Central memory CD4-positive, alpha-beta T cell (primary cell): Measurements from ENCODE around the gene GPR37L1.
"Not testable (repeated sequence)": the region's sequence is repeated elsewhere in the genome, so short reads cannot be mapped to it uniquely, and the experiment has no call there.

Source experiments
- DNase-seq: peaks from one replicate; pipeline ENCODE4 v3.0.0; 2022

Gene GPR37L1

DNA sequence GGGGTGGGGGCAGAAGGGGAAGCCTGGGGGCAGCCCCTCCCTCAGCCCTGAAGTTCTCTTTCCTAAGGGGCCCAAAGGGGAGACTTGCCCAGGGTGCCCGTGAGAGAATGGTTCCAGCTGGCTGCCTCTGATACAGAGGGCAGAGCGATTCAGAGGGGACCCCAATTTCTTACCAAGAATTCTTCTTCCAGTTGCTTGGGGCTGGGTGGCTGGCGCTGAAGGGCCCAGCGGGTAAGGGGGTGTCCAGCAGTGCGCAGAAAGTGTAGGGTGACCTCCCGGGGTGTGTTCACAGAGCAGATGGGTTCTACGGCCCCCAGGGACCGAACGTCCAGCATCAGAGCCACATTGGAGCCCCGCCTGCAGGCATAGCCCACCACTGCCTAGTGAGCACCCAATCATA is 35.2 kb downstream of the GPR37L1 start:
- no peak for DNase-seq

DNA sequence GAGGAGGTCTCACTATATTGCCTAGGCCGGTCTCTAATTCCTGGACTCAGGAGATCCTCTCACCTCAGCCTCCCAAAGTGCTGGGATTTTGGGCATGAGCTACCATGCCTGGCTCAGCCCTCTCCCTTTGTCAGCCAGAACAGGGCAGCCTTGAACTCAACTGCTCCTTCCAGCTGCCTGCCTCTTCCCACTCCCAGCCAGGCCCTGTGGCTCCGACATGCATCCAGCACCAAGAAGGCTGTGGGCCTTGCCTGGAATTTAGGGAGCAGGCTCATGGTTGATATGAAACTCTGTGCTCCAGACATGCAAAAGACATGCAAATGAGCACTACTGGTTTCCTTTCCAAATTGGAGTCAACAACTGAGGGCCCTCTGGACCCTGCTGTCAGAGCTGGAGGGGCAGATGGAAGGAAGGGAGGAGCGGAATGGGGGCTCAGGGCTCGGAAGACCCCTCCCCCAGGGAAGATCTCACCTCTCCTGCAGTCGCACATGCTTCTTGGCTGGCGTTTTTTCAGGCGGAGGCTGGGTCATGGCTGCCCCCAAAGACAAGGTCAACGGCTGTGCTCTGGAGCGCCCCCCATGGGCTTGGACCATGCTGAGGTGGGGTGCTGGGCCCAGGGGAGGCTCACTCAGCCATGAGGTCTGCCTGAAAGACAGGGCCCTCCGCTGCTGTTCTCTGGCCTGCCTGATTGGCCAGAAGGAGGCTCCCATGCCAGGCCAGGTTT is 36.3 kb downstream of the GPR37L1 start:
- DNase-seq, result no peak

- no peak for DNase-seq
Observed at GRCh38 chr1:202159534-202160371, 37.0 kb downstream of the GPR37L1 start.

- peak; percentile 75 for DNase-seq
Observed at GRCh38 chr1:202160377-202160940, 37.7 kb downstream of the GPR37L1 start, which contains the start of gene PTPN7. Gene PTPN7, minus strand, starts transcription at chr1:202160602. Its CDS starts 1,200 bp downstream, at chr1:202159402.

GRCh38 chr1:202161151-202162046 is 38.7 kb downstream of the GPR37L1 start:
- no peak for DNase-seq

GRCh38 chr1:202162047-202162417 is 39.3 kb downstream of the GPR37L1 start:
- no peak for DNase-seq

- DNase-seq, result no peak
Observed at GRCh38 chr1:202162418-202163280, 39.9 kb downstream of the GPR37L1 start.

DNA sequence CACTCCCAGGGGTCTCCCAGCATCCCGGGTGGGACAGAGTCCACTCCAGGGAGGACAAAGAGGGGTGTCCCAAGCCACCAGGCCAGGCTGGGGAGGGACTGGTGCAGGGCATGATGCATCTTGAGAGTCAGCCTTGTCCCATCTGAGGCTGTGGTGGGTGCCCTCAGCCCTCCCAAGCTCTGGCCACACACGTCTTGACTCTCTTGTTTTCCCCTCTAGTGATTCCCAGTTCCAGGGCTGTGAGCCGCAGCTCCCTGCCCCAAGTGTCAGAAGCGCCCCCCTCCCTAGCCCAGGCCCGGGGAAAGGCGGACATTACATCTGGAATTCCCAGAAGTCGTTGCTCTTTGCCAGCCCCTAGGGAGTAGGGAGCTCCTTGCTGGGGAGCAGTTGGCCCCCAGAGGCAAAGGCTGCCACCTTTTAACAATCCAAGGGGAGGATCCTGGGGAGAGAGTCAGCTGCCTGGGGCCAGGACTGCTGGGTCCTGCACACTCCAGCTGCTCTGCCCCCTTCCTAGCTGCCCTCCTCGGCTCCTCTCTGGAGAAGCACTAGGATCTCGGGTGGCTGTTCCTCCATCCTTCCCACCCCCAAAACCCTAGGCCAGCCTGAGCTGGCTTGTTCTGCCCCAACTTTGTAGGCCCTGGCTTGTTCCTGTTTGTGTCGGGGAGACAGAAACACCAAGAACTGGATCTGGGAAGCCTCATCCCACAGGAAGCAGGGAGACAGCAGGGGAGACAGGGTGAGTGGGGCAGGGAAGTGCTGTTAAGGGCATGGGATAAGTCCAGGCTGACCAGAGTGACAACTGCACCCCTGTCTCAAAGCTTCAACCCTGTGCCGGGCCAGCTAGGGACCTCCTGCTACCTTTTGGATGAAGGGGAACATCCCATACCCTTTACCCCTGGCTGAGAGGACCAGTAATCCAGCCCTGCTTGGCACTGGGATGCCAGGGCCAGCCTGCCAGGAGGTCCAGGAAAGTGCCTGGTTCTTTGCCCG is 40.9 kb downstream of the GPR37L1 start:
- DNase-seq, result no peak

- DNase-seq, result peak; percentile 88
Observed at GRCh38 chr1:202164271-202165037, 41.7 kb downstream of the GPR37L1 start.

GRCh38 chr1:202165267-202165941 is 42.7 kb downstream of the GPR37L1 start:
- DNase-seq, result no peak

GRCh38 chr1:202165942-202166843 is 43.5 kb downstream of the GPR37L1 start:
- DNase-seq, result no peak

DNA sequence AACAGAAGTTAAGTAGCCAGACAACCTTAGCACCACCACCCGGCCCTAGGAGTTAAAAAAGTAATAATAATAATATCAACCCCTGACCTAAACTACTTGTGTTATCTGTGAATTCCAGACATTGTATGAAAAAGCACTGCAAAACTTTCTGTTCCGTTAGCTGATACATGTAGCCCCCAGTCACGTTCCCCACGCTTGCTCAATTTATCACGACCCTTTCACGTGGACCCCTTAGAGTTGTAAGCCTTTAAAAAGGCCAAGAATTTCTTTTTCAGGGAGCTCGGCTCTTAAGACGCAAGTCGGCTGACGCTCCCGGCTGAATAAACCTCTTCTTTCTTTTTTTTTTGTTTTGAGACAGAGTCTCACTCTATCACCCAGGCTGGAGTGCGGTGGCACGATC is 44.3 kb downstream of the GPR37L1 start:
- DNase-seq, result not testable (repeated sequence)

GRCh38 chr1:202167708-202168415 is 45.1 kb downstream of the GPR37L1 start:
- DNase-seq, result no peak

DNA sequence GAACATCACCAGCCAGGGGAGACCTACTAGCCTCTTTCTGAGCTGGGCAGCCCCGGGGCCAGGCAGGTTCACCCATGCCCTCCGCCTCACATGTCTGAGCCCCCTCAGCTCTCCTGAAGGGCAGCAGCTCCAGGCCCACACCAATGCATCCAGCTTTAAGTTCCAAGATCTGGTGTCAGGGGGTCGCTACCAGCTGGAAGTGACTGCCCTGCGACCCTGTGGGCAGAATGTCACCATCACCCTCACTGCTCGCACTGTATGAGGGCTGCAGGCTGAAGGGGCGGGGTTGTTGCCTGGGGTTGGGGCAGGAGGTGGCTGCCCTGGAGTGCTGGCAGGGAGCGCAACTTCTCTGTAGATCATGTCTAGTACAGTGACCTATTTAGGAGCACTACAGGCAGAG is 46.1 kb downstream of the GPR37L1 start:
- DNase-seq, result no peak

DNA sequence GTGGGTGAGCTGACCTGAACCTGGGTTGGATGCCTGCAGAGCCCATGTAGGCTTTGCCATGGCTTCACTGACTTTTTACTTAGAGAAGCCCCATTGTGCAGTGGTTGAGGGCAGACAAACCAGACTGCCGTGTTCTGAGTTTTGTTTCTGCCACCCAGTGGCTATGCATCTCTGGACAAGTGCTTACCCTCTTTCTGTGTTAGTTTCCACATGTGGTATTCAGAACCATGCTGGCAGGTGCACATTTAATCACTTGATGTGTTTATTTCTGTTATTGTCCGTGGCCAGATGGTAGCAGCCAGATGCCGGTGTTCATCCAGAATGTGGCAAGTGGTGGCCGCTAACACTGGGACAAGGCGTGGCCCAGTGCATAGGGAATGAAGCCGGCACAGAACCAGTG is 48.0 kb downstream of the GPR37L1 start:
- DNase-seq, result no peak

DNA sequence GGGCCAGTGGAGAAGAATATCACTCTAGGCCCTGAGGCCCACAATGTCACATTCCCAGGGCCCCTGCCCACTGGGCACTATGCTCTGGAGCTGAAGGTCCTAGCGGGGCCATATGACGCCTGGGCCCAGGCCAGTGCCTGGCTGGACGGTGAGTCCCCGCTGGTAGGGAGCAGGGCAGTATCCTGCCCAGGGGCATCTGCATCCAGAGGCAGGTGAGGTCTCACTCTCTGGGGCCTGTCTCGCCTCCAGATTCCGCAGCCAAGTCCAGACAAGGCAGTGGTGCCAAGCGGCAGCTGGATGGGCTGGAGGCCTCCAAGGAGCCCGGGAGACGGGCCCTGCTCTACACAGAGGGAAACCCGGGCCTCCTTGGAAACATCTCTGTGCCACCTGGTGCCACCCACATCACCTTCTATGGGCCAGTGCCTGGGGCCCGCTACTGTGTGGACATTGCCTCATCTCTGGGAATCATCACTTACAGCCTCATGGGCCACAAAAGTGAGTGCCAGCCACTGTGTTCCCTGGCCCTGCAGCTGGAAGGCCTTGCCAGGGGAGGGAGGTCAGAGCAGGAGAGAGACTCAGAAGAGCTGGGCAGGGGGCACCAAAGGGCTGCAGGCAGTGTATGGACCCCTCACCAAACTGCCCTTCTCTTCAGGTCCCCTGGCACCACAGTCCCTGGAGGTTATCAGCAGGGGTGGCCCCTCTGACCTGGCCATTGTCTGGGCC is 48.7 kb downstream of the GPR37L1 start:
- DNase-seq, result no peak

DNA sequence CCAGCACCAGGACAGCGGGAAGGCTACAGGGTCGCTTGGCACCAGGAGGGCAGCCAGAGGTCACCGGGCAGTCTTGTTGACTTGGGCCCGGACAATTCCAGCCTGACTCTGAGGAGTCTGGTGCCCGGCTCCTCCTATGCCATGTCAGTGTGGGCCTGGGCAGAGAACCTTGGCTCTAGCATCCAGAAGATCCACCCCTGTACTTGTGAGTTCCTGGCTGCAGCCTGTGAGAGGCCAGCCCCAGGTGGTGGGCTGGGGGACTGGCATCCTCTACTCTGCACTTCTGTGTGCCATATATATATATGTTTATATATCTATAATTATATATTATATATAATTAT is 49.3 kb downstream of the GPR37L1 start:
- no peak for DNase-seq
